Omental fat pad (tissue), 4 donors: ENCODE data around the gene GOPC. TPM values are rescaled to one million over a fixed set of nuclear protein-coding genes. Genes with fewer than 3 reads are reported as not detected.
"Not testable (repeated sequence)": the region's sequence is repeated elsewhere in the genome, so short reads cannot be mapped to it uniquely, and the experiment has no call there.

ENCODE experiments used
- ATAC-seq: fragments of 150-250 bp; one replicate; pipeline ENCODE4 v1.9.1; 2016; ENCODE audit warnings: mild to moderate bottlenecking, moderate library complexity; ENCODE audit not compliant: low FRiP score
- DNase-seq: peaks from one replicate; pipeline ENCODE4 v3.0.0-alpha.2; 2019; ENCODE audit warnings: low spot score
- total RNA-seq, 4 donors: library from RNA; depleted of rRNA; stranded (reverse); fragments of >200 nt; gene quantifications; one replicate each; pipeline ENCODE4 v1.1.0, GENCODE V29; 2016
- TF ChIP-seq, protein P1 (sequence below), 3 donors: fragments of 450-650 bp; IDR thresholded peaks; one replicate each; pipeline ENCODE4 v1.5.1; 2016 to 2017; ENCODE audit warnings: antibody characterized with exemption in 3 of 3, mild to moderate bottlenecking in 3 of 3, moderate library complexity in 2 of 3

The GOPC gene
- 10 to 100 TPM; 15.0 to 25.7 (median 17.0) TPM for total RNA-seq

DNA sequence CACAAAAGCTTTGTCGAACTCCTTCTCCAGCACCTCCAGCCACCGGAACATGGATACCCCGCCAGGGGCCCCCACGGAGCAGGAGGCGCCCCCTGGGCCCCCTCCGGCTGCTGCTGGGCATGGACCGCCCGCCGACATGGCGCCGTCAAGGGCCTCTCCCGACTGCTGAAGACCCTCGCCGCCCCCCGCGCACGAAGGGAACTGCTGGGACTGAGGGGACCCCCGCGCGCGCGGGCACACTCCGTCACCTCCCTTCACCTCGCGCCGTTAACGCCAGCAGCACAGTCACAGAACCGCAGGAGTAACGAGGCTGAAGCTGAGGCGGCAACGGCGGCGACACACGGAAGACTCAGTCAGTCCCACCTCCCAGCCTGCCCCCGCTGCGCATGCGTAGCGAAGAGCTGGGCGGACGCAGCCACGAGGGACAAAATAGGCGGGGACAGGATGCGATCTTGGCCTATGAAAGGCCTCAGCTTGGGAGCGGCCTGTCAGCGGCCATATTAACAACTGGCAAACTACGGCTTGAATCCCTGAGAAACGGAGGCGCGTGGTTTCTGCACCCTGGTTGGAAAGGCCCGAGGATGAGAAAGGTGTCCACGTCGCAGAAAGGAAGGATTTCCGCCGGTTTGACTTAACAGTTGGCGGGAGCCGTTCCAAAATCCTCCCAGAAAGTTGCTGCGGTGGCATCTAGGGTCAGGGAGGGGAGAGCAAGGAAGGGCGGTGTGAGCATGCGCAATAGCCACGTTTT, at the start of gene GOPC:
Gene GOPC (minus strand): TSS at position 361 of the 748 bp plus-strand sequence. CDS start 223 bp downstream, at position 138.
- DNase-seq (peak; percentile 73), ATAC-seq (peak; percentile 99)
- TF ChIP-seq, protein P1, sequence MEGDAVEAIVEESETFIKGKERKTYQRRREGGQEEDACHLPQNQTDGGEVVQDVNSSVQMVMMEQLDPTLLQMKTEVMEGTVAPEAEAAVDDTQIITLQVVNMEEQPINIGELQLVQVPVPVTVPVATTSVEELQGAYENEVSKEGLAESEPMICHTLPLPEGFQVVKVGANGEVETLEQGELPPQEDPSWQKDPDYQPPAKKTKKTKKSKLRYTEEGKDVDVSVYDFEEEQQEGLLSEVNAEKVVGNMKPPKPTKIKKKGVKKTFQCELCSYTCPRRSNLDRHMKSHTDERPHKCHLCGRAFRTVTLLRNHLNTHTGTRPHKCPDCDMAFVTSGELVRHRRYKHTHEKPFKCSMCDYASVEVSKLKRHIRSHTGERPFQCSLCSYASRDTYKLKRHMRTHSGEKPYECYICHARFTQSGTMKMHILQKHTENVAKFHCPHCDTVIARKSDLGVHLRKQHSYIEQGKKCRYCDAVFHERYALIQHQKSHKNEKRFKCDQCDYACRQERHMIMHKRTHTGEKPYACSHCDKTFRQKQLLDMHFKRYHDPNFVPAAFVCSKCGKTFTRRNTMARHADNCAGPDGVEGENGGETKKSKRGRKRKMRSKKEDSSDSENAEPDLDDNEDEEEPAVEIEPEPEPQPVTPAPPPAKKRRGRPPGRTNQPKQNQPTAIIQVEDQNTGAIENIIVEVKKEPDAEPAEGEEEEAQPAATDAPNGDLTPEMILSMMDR (IDR thresholded peaks at IDR 0.05), result no peak

DNA sequence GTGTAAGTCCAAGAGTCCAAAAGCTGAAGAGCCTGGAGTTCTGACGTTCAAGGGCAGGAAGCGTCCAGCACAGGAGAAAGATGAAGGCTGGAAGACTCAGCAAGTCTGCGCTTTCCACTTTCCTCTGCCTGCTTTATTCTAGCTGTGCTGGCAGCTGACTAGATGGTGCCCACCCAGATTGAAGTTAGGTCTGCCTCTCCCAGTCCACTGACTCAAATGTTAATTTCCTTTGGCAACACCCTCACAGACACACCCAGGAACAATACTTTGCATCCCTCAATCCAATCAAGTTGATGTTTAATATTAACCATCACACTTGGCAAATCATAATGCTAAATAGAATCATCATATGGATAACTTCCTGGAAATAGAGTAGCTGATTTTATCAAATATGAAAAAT, 49.7 kb upstream of the GOPC start:
- not testable (repeated sequence) for DNase-seq

DNA sequence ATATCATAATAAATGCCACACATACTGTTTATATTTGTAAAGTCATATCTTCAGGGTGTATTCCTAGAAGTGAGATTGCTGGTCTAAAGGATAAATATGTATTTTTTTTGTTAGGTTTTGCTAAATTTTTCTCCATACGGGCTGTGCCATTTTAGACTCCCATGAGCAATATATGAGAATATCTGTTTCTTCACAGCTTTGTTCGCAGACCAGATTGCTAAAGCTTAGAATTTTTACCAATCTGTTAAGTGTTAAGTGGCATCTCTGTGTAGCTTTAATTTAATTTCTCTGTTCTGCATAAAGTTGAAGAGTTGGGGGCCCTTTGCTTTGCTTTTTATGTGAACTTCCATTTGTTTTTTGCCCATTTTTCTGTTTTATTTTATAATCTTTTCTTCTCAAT, 40.7 kb upstream of the GOPC start:
- ATAC-seq (no peak), DNase-seq (no peak)
- TF ChIP-seq, protein P1 (IDR thresholded peaks at IDR 0.05), result no peak

More for the DNA sequence above, 49.7 kb upstream of the GOPC start:
- ATAC-seq, result not testable (repeated sequence)

DNA sequence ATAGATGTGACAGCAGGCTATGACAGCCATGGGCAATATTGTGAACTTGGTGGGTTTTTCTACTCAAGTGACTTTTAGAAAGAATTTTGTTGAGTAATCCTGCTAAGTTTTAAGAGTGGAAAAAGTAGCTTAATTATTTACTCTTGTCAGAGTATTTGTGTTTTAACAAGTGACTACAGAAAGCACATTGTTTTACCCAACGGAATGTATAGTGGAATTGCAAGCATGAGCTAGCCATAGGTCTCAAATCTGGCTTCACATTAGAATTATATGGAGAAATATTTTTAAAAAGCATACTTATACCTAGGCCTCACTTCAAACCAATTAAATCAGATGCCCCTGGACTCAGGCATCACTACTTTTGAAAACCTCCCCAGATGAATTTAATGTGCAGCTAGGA, 35.5 kb upstream of the GOPC start:
- DNase-seq (no peak), ATAC-seq (no peak)
- TF ChIP-seq, protein P1 (IDR thresholded peaks at IDR 0.05), result no peak

DNA sequence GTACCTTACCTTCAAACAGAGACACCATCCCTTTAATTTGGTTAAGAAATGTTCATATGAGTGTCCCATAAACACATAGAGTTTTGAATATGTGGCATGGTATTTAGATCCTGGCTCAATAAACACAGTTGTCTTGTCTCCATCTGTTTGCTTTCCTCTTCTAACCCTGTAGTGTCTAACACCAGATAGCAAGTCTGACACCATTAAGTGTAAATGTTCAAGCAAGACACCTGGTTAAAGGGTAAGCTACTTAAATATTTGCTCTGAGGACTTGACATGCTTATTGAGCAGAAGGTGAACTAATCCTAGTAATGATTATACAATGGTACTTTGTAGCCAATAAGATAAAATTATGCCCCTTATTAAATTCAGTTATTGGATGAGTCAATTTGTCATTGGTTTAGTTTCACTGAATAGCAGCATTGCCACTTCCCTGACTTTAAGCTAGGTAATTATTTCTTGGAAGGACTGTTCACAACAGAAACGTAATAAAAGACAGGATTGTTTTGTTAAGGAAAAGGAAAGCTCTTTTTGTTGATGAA, 26.9 kb upstream of the GOPC start:
- TF ChIP-seq, protein P1 (IDR thresholded peaks at IDR 0.05), result no peak
- ATAC-seq, result no peak
- no peak for DNase-seq

DNA sequence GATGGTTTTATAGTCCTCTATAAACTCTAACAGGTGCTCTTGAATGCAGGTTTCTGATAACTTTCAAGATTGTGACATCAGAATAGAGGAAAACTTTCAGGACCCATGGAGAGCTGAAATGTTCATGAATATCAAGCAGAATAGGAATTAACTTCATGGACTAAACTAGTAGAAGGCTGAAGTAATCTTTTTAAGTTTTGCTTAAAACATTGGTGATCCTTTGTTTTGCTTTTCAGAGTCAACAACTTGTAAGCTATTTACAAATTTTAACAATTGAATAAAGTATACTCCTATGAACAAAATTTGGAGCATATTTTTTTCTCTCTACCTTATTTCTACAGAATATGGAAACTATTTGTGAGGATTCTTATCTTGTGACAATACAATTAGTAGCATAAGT, 25.2 kb upstream of the GOPC start:
- DNase-seq (no peak), ATAC-seq (no peak)
- TF ChIP-seq, protein P1 (IDR thresholded peaks at IDR 0.05), result no peak

DNA sequence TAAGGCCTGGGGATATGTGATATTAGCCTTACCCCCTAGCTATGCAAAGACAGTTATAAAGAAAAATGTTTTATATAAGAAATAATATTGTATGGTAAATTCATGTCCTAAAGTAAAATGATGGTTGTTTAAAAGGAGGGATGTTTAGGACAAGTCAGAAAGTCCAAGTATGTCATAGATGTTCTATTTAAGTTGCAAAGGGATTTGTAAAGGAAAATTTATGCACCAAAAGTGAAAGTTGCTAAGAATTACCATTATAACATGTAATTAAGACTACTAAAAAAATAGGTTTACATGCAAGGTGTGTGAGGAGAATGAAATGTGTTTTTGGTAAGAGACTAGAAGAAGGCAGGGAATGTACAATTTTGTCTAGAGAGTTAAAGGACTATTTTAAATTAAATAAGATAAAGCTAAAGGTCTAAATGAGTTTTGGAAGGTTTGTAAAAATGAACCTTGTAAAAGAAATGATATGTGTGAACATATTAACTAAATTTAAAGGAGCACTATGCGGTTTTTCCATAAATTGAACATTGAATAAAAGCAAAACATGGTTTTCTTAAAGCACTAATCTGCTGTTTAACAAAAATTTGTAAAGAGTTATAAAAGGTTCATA, 22.7 kb upstream of the GOPC start:
- TF ChIP-seq, protein P1 (IDR thresholded peaks at IDR 0.05), result no peak
- no peak for DNase-seq
- no peak for ATAC-seq
